ENCODE data around the gene NTHL1.
"Not testable (repeated sequence)": the region's sequence is repeated elsewhere in the genome, so short reads cannot be mapped to it uniquely, and the experiment has no call there.

NTHL1 gene

DNA sequence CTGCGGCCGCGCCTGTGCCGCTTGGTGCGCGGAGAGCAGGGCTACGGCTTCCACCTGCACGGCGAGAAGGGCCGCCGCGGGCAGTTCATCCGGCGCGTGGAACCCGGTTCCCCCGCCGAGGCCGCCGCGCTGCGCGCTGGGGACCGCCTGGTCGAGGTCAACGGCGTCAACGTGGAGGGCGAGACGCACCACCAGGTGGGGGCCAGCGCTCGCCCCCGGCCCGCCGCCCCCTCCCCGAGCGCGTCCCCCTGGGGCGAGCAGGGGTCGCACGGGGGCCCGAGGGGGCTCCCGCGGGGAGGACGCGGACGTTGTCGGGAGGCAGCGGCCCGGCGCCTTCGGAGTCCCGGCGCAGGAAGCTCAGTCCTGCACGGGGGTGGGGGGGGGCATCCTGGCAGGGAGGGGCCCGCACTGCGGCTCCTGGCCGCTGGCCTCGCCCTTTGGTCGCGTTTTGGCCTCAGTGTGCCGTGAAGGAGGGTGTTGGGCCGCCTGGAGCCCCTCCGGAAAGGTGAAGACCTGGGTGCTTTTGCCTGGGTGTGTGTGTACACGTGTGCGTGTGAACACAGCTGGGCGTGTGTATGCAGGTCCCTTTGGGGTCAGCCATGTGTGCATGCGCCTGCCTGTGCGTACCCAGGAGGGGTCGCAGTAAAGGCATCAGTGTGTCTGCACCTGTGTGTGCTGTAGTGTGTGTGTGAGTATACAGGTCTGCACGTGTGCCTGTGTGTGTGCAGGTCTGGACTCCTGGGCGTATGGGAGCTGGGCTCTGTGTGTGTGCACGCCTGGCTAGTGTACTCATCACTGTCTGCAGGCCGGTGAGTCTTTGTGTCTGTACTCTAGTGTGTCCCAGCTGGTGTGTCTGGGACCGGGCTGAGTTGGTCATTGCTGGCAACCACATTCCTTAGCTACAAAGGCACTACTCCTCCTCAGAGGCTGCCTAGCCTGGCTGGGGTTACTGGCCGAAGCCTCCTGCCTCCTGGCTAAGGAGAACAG, 20.3 kb downstream of the NTHL1 start:
- peak; percentile 29 for DNase-seq

DNA sequence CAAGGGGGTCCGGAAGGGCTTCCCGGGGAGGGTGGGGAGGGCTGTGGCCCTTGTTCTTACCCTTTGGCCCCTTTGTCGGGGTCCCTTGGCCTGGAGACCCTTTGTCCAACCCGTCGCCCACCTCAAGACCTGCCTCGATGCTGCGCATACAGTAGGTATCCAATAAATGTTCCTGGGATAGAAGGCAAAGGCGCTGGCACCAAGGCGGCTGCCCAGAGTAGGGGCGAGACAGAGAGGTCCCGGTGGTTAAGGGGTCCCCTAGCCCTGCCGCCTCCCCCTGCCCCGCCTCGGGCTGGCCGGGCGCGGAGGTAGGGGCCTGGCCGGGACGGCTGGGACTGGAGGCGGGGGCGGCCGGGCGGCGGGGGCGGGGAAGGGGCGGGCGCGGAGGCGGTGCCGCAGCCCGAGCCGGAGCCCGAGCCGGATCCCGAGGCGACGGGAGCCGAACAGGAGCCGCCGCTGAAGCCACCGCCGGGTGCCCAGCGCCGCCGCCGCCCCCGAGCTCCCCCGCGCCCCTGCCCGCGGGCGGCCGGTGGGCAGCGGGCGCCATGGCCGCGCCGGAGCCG, 21.1 kb downstream of the NTHL1 start, which contains the start of gene NHERF2:
TSS of gene NHERF2 (plus strand) at position 442 of the 563 bp plus-strand sequence. CDS start at position 546, 104 bp downstream.
- DNase-seq: no peak

DNA sequence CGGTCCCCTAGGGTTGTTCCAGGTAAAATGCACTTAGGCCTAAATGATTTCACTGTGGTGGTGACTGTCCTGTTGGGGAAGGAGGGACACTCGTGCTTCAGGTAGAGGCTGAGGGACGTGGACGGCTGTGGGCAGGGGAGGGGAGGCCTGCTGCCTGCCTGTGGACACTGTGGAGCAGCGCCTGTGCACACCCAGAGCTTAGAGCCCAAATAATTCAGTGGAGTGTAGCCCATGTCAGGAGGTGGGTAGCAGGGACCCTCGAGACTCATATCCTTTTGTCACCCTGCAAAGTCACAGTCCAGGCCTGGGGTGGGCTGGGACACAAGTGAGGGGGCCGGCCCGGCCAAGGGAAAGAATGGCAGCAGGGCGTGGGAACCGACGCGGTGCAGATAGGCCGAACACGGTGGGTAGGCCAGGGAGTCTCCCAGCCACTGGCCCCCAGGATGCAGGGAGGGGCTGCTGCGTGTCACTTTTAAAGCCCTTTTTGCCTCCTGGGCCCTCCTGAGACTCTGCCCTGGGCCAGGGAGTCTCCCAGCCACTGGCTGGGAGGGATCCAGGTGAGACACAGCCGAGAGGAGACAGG, 21.7 kb downstream of the NTHL1 start:
- DNase-seq: no peak

DNA sequence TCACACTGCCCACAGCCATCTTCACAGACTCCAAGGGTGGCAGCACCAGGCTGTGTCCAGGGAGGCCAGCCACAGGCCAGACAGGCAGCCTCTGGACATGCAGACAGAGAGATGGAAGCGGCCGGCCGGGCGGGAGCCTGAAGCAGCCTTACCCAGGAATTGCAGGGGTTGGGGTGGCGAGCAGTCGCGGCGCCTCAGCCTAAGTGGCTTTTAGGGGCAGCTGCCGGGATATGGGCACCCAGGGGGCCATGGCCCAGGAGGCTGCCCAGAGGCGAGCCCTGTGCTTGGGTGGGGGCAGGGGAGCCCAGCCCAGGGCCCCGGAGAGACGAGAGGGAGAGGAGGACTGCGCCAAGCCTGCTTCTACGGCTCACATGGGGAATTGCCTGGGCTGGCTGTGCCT, 22.4 kb downstream of the NTHL1 start:
- DNase-seq: no peak

DNA sequence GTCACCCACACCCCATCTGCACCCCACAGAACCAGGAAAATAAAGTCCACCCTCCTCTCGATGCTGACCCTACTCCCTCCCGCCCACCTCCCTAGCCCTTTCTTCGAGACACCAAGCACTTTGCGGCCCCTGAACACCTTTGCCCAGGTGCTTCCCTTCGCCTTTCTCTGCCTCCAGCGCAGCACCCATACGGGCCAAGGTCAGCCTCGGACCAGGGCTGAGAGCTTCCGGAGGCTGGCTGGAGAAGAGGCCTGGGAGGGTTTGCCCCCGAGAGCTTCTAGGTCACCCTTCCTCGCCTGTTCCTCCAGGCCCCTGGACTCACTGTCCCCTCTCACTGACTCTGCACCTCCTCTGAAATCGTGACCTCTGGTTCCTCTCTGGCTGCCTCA, 23.6 kb downstream of the NTHL1 start:
- no peak for DNase-seq

DNA sequence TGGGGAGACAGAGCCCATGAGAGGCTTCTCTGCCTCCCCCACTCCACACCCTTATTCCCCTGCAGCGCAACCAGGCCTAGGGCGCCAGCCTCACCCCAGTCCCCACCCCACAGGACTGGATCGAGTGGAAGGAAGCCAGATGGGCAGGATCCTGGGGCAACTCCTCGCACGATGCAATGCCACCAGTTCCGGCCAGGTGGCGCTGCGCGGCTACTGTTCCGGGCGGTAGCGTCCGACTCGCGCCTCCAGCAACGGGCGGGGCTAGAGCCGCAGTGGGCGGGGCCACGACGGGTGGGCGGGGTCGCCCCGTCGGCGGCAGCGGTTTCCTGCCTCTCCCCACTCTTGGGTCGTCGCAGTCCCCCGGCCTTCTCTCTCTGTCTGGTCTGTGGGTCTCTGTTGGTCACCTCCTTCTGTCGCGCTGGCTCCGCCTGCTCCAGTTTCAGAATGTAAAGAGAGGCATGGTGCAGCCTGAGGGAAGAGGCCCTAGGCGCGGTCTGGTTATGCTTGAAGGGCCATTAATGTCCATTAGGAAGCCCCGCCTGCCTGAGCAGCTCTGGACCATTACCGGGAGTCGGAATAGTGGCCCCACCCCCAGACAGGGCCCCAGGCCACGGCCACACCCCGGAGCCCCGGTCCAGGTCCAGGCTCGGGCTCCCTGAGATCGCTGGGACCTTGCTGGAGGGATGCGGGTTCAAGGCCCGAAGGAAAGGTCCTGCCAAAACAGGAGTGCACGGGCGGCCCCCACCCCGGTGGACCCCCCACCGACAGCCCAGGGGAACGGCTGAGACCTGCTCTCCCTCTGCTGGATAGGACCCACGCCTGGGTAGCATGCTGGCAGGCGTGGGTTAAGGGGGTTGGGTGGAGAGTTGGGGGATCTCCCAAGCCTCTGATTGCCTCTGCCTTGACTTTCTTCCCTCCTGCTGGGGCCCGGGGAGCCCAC, 24.3 kb downstream of the NTHL1 start:
- DNase-seq: peak; percentile 91

DNA sequence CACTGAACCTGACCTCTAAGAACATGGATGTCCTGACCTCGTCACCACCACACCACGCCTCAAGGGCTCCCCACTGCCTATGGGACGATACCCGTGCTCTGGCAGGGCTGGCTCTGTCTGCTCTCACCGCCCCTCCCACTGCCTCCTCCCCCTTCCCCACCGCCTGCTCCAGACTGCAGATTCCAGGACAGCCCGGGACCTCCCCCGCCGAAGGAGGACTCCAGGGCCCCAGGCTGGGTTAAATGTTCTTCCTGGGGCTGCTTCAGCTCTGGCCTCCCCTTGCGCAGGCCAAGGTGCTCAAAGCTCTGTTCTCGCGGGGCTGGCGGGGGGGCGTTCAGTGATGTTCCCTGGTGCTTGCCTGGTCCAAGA, 24.9 kb downstream of the NTHL1 start:
- no peak for DNase-seq

DNA sequence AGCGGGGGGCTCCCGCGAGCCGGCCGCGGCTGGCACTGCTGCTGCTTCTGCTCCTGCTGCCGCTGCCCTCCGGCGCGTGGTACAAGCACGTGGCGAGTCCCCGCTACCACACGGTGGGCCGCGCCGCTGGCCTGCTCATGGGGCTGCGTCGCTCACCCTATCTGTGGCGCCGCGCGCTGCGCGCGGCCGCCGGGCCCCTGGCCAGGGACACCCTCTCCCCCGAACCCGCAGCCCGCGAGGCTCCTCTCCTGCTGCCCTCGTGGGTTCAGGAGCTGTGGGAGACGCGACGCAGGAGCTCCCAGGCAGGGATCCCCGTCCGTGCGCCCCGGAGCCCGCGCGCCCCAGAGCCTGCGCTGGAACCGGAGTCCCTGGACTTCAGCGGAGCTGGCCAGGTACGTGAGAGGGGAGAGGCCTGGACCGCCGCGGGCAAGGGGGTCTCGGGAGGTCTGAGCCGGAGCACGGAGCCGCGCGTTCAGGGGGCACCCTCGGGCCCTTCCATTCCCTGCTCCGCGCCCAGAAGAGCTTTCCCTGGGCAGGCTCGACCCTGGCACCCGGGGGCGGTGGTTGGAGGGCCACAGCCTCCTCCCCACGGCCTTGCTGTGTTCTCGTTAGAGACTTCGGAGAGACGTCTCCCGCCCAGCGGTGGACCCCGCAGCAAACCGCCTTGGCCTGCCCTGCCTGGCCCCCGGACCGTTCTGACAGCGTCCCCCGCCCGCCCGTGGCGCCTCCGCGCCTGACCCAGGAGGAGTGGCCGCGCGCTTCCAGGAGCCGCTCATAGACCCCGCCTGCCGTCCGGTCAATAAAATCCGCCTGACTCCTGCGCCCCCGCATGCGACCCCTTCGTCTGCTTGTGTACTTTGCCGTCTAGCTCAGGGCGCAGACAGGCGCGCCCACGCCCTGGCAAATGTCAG, 27.5 kb downstream of the NTHL1 start:
- no peak for DNase-seq

DNA sequence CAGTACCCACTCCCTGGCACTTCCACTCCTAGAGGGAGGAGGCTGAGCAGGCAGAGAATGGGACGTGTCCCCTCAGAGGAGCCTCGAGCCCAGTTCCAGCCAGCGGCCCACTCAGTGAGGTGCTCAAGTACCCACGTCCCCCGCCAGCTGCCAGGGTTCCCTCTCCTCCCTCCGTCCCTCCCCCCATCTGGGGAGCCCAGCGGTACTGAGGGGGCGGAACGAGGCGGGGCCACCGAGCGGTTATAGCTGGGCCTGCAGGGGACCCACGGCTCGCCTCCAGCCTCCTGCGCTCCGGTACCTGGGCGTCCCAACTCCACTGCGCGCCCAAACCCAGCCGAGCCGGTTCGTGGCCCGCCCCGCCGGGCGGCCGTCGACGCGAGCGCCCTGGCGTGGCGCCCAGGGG, 28.1 kb downstream of the NTHL1 start, which contains the start of gene NPW:
TSS of gene NPW (plus strand) at position 268 of the 403 bp plus-strand sequence.
- no peak for DNase-seq

DNA sequence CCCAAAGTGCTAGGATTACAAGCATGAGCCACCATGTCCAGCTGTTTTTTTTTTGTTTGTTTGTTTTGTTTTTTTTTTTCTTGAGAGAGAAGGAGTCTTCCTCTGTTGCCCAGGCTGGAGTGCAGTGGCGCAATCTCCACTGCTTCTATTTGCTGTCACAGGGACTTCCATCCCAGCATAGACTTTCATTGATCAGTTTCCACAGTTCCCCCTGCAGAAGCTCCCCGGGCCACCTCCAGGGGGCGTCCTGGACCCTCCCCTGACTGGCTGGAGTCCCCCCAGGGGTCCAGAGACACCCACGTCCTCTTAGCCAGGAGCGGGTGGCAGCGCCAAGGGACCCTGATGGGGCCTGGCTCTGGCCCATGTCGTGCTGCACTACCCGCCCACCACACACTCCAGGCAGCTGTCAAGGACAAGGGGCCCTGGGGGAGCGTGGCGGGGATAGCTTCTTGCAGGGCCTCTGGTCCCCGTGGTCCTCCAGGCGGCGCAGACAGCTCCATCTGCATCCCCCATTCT, 31.2 kb downstream of the NTHL1 start:
- no peak for DNase-seq

DNA sequence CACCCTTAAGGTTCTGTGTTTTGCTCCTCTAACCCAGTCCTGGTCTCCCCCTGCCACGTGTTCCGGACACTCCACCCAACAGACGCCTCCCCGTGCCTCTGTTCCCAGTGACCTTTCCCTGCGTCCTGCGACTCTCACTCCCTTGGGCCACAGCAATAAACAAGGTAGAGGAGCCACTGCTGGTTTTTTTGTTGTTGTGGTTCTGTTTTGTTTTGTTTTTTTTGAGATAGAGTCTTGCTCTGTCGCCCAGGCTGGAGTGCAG, 31.8 kb downstream of the NTHL1 start:
- DNase-seq: no peak

DNA sequence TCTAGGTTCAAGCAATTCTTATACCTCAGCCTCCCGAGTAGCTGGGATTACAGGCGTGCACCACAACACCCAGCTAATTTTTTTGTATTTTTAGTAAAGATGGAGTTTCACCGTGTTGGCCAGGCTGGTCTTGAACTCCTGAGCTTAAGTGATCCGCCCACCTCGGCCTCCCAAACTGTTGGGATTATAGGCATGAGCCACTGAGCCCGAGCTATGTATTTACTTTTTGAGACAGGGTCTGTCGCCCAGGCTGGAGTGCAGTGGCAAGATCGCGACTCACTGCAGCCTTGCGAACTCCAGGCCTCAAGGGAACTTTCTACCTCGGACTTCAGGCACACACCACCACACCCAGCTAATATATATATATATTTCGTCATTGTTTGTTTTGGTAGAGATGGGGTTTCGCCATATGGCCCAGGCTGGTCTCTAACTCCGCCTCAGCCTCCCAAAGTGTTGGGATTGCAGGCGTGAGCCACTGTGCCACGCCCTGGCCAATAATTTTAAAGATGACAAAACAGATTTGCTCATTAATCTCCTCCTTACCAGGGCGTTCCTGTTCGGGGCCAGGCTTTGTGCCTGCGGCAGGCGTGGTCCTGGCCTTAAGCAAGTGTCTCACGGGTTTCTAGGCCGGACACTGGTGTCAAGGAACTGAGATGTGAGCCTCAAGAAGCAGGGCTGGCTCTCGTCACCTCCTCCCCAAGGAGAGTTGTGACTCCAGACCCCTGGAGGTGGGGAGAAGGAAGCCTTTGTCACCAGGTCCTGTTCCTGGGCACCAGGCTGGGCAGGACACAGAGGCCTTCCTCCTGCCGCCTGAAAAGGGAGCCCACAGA, 32.3 kb downstream of the NTHL1 start:
- DNase-seq: no peak

DNA sequence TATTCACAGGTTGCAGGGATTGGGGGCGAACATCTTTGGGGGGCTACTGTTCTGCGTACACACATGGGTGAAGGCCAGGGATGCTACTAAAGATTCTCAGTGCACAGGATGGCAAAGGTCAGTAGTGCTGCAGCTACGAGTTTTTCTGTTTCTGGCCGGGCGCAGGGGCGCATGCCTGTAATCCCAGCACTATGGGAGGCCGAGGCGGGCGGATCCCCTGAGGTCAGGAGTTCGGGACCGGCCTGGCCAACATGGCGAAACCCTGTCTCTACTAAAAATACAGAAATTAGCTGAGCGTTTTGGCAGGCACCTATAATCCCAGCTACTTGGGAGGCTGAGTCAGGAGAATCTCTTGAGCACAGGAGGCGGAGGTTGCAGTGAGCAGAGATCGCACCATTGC, 34.1 kb downstream of the NTHL1 start:
- DNase-seq: no peak

DNA sequence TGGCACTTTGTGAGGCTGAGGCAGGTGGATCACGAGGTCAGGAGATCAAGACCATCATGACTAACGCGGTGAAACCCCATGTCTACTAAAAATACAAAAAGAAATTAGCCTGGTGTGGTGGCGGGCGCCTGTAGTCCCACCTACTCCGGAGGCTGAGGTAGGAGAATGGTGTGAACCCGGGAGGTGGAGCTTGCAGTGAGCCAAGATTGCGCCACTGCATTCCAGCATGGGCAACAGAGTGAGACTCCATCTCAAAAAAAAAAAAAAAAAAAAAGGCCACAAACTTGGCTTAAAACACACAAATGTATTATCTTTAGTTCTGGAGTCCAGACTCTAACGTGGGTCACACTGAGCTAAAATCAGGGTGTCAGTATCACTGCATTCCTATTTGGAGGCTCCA, 35.9 kb downstream of the NTHL1 start:
- not testable (repeated sequence) for DNase-seq

DNA sequence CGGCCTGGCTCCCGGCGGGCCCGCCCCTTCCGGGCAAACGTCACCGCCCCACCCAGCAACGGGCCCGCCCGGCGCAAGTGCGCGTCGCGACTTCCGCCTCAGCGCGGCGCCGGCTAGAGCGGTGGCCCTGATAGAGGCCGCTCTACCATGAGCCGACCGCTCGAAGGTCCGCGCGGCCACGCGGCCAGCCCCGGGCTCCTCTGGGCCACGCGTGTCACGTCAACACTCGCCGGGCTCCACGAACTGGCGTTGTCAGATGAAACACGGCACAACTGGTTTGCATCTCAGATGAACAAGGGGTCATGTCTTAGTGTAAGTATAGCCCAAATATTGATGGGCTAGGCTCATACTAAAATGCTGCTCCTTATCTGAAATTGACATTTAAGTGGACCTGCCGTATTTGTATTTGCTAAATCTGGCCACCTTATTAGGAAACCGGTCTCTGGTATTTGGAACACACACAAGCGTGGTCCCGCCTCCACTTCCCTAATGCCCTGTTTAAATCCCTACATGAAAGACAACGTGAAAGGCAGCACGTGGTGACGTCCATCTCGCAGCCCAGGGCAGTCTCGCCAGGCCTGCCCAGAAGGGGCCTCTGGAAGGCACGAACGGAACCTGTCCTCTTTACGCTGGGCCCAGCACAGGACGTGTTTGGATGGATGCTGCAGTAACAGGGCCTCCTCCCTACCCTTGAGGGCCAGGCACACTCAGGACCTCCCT, 37.7 kb downstream of the NTHL1 start, which contains the start of gene ZNF598:
TSS of gene ZNF598 (minus strand) at position 31 of the 720 bp plus-strand sequence.
- peak; percentile 71 for DNase-seq

DNA sequence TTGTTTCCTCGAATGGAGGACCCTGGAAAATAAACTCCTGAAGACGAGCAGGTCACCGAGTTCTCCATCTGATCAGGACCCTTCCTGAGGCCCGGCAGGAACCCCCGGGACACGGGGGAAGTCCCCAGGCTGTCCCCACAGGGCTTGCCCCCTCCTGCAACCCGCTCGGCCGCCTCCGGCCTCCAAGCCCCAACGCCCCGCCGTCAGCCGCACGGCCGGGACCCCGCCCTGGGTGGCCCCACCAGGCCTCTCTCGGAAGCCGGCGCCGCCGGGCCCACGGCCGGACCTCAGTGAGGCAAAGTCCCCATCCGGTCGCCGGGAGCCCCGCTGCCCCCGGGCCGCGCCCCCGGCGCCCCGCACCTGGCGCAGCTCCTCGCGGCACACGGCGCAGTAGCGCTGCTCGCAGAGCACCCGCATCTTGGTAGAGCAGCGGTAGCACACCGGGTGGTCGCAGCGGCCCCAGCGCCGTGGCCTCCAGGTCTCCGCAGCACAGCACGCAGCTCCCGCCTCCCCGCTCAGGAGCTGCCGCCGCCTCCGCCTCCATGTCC, 38.4 kb downstream of the NTHL1 start:
- no peak for DNase-seq

DNA sequence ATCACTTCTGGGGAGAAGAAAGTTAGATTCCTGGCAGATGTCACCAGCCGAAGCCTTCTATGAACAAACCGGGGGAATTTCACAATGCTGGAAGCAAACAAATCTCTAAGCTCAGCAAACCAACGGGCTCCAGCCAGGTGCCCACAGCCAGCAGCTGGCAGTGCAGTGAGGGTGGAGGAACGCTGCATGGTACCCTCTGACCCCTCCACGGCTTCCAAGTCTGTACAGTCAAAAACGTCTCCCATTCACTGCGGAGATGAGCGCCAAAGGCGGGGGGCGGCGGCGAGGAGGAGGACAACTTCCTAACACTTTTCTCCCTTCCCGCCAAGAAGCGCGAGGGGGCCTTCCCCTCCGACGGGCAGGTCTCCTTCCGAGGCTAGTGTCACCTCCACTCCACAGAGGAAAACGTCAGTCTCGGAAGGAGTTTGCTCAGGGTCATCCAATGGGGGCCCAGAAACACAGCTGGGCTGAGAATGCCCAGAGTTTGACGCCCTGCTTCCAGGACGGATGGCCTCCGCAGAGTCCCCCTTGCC, 38.9 kb downstream of the NTHL1 start:
- DNase-seq: no peak

DNA sequence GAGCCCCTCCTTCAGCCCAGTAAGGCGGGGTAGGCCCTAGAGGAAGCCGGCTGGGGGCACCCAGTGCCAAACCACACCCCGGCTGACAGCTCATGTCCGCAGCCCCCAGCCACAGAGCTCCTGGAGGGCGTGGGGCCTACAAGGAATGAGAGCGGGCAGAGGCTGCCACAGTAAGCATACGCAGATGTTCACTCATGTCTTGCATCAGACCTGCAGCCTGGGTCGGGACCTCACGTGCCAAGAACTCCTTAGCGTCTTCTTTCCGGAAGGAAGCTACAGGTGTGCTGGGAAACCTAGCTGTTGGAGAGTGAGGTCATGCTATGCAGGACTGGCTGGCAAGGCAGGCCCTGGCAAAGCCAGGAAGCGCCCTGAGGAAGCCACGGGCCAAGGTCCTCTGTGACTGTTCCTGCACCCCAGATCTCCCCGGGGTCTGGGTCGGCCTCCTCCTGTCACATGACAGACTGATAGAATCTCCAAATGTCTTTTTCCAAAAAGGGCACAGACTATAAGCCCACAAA, 39.6 kb downstream of the NTHL1 start:
- DNase-seq: no peak
